SK-N-MC (cell line): ENCODE data around the gene TXNDC16.

Source experiments
- EZH2 ChIP-seq: fragments of 200-600 bp; sonication (generic); IDR thresholded peaks from one replicate; pipeline ENCODE4 v1.6.1; 2017; ENCODE audit warnings: antibody characterized with exemption
- POLR2AphosphoS5 ChIP-seq: IDR thresholded peaks from 2 replicates; pipeline ENCODE4 v1.6.1; 2012; ENCODE audit warnings: mild to moderate bottlenecking, low read depth, low read length, borderline replicate concordance

DNA sequence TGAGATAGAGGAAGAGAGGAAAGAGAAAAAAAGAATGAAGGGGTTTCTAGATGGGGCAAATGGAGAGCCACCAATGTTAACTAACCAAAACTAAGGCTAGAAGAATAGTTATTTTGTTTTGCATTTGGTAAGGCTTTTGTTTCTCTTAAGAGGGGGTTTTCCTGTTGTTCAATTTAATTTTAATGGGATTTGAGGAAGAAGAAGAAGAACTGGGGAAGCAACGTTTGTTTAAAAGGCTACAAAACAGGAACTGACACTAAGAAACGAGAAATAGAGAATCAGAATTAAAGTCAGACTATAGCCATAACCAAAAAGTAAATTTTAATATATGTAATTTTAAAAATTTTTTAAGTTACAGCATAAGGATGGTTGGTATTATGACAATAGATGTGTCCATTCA, 13.7 kb downstream of the TXNDC16 start:
- no peak for TF ChIP-seq EZH2
- TF ChIP-seq POLR2AphosphoS5, result no peak
